HG03432 (cell line): ENCODE data around the gene PHYH.
"Not testable (repeated sequence)": the region's sequence is repeated elsewhere in the genome, so short reads cannot be mapped to it uniquely, and the experiment has no call there.

ENCODE experiments used
- ATAC-seq: cut with Tn5 transposase; IDR thresholded peaks from one replicate; pipeline ENCODE4 v1.9.1; 2021; ENCODE audit warnings: mild to moderate bottlenecking, moderate library complexity; ENCODE audit not compliant: unreplicated experiment

Gene PHYH

GRCh38 chr10:13276146-13276545 is 23.7 kb downstream of the PHYH start:
- not testable (repeated sequence) for ATAC-seq

- ATAC-seq = peak; percentile 44
Observed at GRCh38 chr10:13272164-13272571, 27.7 kb downstream of the PHYH start.

GRCh38 chr10:13271552-13272163 is 28.2 kb downstream of the PHYH start:
- peak; percentile 90 for ATAC-seq

GRCh38 chr10:13270877-13271551 is 28.9 kb downstream of the PHYH start:
- peak; percentile 5 for ATAC-seq

- ATAC-seq = no peak
Observed at GRCh38 chr10:13268841-13269240, 31.0 kb downstream of the PHYH start.

- ATAC-seq = no peak
Observed at GRCh38 chr10:13268310-13268709, 31.6 kb downstream of the PHYH start.

GRCh38 chr10:13263591-13263990 is 36.3 kb downstream of the PHYH start:
- ATAC-seq = no peak

- no peak for ATAC-seq
Observed at GRCh38 chr10:13262433-13262832, 37.4 kb downstream of the PHYH start.

GRCh38 chr10:13257621-13258140 is 42.2 kb downstream of the PHYH start:
- ATAC-seq = no peak

GRCh38 chr10:13256627-13257026 is 43.2 kb downstream of the PHYH start:
- no peak for ATAC-seq

- no peak for ATAC-seq
Observed at GRCh38 chr10:13253726-13254125, 46.1 kb downstream of the PHYH start.

GRCh38 chr10:13247784-13248183 is 52.1 kb downstream of the PHYH start:
- no peak for ATAC-seq

- ATAC-seq = no peak
Observed at GRCh38 chr10:13247246-13247645, 52.6 kb downstream of the PHYH start.

GRCh38 chr10:13242260-13242659 is 57.6 kb downstream of the PHYH start:
- not testable (repeated sequence) for ATAC-seq

GRCh38 chr10:13241613-13242012 is 58.3 kb downstream of the PHYH start:
- ATAC-seq = no peak

- ATAC-seq = no peak
Observed at GRCh38 chr10:13239923-13240322, 59.9 kb downstream of the PHYH start.

GRCh38 chr10:13238271-13239077 is 61.4 kb downstream of the PHYH start:
- ATAC-seq = no peak

GRCh38 chr10:13236638-13237037 is 63.2 kb downstream of the PHYH start:
- no peak for ATAC-seq

GRCh38 chr10:13234736-13235135 is 65.1 kb downstream of the PHYH start:
- not testable (repeated sequence) for ATAC-seq

- no peak for ATAC-seq
Observed at GRCh38 chr10:13234172-13234571, 65.7 kb downstream of the PHYH start, which contains the start of gene UCMA. UCMA (minus strand) TSS chr10:13234374; CDS start chr10:13234258, 116 bp downstream.

- no peak for ATAC-seq
Observed at GRCh38 chr10:13233358-13233757, 66.5 kb downstream of the PHYH start.
